GM19452 (cell line): ENCODE measurements around the gene BTBD6.
"Not testable (repeated sequence)": the region's sequence is repeated elsewhere in the genome, so short reads cannot be mapped to it uniquely, and the experiment has no call there.

ENCODE experiments used
- ATAC-seq: cut with Tn5 transposase; IDR thresholded peaks from one replicate; pipeline ENCODE4 v1.9.1; 2021; ENCODE audit not compliant: unreplicated experiment

The BTBD6 gene

GRCh38 chr14:105268736-105269354, 20.5 kb downstream of the BTBD6 start:
- ATAC-seq = no peak

- ATAC-seq = no peak
Measured at GRCh38 chr14:105269405-105269804, 21.1 kb downstream of the BTBD6 start.

GRCh38 chr14:105271224-105271890, 23.0 kb downstream of the BTBD6 start:
- ATAC-seq = no peak

GRCh38 chr14:105272623-105273022, 24.3 kb downstream of the BTBD6 start:
- no peak for ATAC-seq

GRCh38 chr14:105273062-105273461, 24.7 kb downstream of the BTBD6 start:
- no peak for ATAC-seq

- ATAC-seq = no peak
Measured at GRCh38 chr14:105274637-105275036, 26.3 kb downstream of the BTBD6 start.

DNA sequence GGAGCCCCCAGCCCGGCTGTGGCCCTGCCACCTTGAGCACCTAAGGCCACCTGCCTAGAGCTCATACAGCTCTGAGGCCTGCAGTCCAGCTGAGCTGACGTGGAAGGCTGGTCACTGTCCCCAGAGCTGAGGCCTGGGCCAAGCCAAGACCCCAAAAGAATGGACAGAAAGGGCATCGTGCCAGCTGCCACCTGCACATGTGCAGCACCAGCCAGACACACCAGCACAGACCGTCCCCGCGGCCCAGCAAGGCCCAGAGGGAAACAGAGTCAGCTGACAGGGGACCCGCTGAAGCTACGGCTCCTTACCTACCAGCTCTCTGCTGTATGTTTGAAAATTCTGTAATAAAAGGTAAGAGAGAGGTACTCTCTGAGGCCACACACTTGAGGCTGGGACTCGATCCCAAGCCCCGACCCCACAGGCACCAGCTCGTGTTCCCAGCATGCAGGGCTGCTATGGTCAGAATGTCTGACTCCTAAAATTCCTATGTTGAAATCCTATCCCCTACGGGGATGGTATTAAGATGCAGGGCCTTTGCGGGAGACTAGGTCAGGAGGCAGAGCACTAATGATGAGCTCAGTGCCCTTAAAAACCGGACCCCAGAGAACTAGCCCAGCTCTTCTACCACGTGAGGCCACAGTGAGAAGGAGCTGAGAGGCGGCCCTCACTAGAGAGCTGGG, 27.1 kb downstream of the BTBD6 start:
- no peak for ATAC-seq

DNA sequence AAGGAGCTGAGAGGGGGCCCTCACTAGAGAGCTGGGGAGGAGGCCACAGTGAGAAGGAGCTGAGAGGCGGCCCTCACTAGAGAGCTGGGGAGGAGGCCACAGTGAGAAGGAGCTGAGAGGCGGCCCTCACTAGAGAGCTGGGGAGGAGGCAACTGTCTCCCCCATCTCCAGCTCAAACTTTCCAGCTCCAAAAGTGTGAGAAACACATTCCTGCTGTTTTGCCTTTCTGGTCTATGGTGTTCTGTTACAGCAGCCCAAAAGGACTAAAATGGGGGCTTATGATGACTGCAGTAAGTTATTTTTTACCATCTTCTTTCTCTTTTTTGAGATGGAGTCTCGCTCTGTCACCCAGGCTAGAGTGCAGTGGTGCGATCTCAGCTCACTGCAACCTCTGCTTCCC, 29.1 kb downstream of the BTBD6 start:
- not testable (repeated sequence) for ATAC-seq

DNA sequence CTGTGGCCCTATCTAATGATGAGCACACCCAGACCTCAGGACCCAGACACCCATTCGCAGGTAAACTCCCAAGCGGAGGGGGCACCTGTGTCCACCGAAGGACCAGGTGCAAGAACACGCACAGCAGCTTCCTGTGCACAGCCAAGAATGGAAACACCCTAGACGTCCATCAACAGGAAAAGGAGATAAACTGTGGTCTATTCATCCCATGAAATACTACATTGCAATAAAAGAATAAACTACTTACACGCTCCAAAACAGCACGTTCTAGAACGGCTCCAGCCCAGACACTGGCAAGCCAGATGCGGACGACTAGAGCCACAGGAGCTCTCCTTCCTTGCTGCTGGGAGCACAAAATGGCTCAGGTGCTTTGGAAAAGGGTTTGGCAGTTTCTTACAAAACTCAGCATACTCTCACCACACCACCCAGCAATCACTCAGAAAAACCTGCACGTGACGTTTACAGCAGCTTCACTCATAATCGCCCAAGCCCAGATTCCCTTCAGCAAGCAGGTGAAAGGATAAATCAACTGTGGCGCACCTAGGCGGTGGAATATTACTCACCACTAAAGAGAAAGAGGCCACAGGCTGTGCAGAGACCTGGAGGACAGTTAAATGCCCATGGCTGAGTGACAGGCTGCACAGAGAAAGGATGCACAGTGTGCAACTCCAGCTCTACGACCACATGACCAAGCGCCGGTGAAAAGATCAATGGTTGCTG, 31.5 kb downstream of the BTBD6 start:
- no peak for ATAC-seq

- no peak for ATAC-seq
Measured at GRCh38 chr14:105280525-105280924, 32.2 kb downstream of the BTBD6 start.

DNA sequence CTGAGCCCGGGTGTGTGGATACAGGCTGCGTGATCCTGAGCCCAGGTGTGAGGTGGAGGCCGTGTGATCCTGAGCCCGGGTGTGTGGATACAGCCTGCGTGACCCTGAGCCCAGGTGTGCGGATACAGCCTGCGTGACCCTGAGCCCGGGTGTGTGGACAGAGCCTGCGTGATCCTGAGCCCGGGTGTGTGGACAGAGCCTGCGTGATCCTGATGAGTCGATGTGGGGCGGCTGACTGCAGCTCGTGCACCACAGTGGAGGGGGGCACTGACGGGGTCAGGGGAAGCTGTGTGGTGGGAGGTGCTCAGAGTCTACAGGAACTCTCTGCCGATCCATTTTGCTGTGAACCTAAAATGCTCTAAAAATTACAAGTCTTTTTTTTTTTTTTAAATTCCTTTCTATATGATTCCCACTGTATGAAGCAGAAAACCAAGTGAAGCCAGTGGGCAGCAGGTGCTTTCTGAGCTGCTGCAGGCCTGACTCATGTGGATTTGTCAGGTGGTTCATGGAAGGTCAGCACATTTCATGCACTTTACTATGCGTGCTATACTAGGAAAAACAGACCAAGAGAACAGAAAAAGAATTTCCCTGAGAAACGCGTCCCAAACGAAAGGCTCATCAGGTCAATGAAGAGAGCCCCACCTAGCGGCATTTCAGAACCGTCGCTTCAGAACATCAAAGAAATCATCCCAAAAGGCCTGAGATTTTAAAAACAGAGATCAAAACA, 33.2 kb downstream of the BTBD6 start:
- no peak for ATAC-seq

- no peak for ATAC-seq
Measured at GRCh38 chr14:105282098-105282725, 33.9 kb downstream of the BTBD6 start.

GRCh38 chr14:105283028-105283427, 34.7 kb downstream of the BTBD6 start:
- ATAC-seq = no peak

- ATAC-seq = no peak
Measured at GRCh38 chr14:105283899-105284298, 35.6 kb downstream of the BTBD6 start.

DNA sequence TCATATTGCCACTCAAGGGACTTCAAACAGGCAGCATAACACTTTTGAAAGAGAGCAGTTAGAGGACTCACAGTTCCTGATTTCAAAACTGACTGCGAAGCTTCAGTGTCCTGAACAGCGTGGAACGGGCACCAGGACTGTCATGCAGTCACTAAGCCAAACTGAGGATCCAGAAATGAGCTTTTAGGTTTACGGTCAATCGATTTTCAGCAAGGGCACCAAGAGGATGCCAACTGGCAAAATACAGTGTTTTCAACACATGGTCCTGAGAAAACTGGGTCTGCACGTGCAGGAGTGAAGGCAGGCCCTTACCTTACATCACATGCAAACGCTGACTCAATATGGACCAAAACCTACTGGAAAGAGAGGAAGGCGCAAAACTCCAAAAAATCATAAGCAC, 36.8 kb downstream of the BTBD6 start:
- no peak for ATAC-seq

DNA sequence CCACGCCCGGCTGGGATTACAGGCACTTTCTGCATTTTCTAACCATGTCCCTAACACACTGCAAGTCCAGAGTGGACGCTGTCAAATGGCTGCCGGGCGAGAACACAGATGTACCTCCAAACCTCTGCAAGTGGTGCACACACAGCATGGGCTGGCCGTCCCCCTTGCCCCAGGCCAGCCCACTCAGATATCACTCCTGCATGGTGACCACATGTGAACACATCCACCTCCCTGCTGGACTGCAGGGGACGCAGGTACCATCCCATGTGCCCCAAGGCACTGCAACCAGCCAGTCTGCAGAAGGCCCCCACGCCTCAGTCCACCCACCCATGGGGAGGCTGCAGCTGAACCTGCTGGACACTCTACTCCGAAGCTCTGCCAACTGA, 38.4 kb downstream of the BTBD6 start:
- ATAC-seq = no peak

DNA sequence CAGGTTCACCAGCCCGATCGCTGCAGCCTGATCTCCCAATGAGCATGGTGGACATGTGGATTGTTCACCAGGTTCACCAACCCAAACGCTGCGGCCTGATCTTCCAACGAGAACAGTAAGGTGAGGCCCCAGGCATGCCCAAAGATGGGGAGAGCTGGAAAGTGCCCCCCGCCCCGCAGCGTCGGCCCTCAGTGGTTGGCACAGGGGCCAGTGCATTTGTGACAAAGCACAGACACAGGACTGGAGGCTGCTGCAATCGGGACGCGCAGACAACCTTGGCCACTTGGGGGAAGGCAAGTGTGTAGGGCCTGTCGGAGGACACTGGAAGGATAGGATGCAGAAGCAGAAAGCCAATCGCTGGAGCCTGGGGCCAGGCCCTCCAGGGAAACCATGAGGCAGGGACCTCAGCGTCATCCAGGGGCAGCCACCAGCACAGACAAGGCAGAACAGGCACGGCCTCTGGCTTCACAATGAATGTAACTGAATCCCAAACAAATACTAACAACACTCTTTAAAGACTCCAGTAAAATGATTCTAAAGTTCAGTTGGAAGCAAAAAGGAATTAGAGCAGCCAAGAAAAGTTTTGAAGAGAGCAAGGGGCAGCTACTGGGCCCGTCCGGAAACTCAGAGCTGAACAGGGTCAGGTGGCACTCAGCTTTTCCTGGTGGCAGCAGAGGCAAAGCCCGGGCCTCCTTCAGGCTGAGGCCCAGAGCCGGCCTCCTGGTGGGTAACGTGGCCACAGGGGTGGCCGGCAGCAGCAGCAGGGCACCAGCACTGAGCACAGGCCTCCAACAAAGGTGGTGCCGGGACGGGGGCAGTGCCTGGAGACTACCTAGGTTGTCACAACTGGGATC, 39.1 kb downstream of the BTBD6 start:
- no peak for ATAC-seq

GRCh38 chr14:105288936-105289335, 40.6 kb downstream of the BTBD6 start:
- not testable (repeated sequence) for ATAC-seq

DNA sequence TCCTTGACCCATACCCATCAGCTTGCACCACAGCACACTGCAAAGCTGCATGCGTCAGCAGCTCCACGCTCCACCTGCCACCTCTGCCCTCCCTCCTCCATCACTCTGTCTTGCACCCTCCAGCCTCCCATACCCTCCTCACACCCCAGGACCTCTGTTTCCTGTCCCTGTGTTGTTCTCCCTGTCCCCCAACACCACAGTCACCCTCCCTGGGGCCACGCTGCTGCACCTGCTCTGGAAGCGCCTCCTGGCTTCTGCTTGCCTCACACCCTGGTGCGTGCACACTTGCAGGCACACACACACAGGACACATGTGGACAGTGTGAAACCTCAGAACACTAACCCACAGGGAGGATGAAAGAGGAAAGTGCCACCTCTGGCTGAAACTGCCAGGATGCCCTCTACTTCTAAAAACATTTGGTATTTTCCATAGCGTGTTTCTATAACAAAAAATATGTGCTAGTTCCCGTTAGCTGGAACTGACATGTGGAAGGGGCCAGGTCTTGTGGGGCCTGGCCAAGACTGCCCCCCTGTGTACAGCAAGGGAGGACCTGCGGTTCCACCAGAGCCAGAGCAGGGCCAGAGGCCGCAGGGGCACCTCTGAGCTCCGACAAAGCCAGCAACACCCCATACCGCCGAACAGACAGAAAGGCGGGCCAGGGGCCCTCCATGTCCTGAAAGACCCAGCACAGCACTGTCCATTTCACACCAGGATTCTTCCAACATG, 42.5 kb downstream of the BTBD6 start:
- no peak for ATAC-seq
